HCT116 (cell line): ENCODE data around the gene IGDCC3.

Experiments
- ELF1 ChIP-seq: IDR thresholded peaks from 2 replicates; pipeline ENCODE4 v1.6.1; 2012; ENCODE audit warnings: low read depth, borderline replicate concordance
- POLR2A ChIP-seq: IDR thresholded peaks from 2 replicates; pipeline ENCODE4 v1.7.0; 2011; ENCODE audit warnings: borderline replicate concordance; ENCODE audit not compliant: insufficient read depth, insufficient read length; ENCODE audit errors: extremely low read depth
- REST ChIP-seq: IDR thresholded peaks from 2 replicates; pipeline ENCODE4 v1.6.1; 2012; ENCODE audit warnings: low read depth

- no peak for TF ChIP-seq ELF1
- no peak for TF ChIP-seq REST
- no peak for TF ChIP-seq POLR2A
Measured at GRCh38 chr15:65377976-65378366, at the start of gene IGDCC3.
